Erythroblast (primary cell): ENCODE results near the gene PGBD5.

Experiments used
- DNase-seq, 2 experiments: peaks; one replicate each; lab custom pipeline; 2025; lab: John Stamatoyannopoulos, UW
- GATA1 ChIP-seq: IDR thresholded peaks from 2 replicates; pipeline ENCODE4 v1.6.1; 2011; ENCODE audit warnings: low read depth, mild to moderate bottlenecking, control low read depth, low read length, moderate library complexity
- POLR2A ChIP-seq: IDR thresholded peaks from 2 replicates; pipeline ENCODE4 v1.6.1; 2011; ENCODE audit warnings: mild to moderate bottlenecking, low read length

The PGBD5 gene

DNA sequence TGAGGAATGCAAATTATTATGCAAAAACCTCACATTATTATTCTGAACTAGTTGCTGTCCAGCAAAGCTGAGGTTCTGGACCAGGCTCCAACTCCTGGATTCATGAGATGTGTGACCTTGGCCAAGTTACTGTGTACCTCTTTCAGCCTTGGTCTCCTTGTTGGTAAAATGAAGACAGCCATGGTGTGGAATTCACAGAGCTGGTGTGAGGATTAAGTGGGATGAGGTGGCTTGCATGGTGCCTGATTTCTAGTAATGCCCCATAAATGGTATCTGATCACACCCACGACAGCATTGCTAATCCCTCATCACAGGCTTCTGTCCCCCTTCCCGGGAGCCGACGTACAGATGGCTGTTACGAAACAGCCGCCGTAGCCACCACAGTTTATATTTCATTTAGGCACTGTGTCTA is 59.6 kb downstream of the PGBD5 start:
- TF ChIP-seq GATA1, result no peak
- no peak for TF ChIP-seq POLR2A
- DNase-seq, result no peak

DNA sequence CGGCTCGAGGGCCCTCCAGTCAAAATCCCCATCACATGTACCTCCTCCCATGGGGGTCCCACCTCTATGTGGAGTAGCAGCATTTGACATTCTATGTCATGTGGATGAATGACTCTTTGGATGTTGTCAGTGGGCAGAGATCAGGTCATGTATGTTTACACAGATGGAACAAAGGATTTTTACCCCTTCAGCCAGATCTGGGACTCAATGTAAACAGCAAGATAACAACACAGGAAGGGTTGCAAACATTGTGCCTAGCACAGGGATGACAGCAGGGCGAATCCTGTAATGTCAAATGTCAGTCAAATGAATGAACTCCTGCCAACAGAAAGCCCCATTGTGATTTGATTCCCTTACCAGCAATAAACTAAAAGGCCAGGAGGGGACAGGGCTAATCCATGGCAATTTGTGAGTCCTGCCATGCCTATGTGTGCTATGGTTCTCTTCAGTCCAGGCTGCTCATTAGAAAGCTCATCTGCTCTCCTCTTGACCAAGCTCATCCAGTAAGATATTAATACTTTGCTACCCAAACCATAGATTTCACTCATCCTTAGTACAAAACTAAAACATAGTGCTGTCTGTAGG is 60.3 kb downstream of the PGBD5 start:
- DNase-seq, result no peak
- TF ChIP-seq GATA1 (no peak), POLR2A (no peak)

DNA sequence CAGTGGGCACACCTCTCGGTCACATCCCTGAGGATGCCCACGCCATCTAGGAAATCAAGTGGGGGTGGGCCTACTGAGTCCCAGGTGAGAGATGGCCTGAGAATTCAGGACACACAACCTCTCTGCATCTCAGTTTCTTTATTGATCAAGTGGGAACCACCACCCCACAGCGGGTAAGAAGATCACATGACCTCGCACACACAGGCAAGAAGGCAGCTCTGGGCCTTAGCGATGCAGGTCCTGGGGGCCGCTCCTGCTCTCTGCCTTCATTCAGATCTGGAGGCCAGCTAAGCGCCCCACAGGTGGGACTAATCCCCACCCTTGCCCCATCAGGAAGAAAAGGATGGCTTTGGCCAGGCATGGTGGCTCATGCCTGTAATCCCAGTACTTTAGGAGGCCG is 63.2 kb downstream of the PGBD5 start:
- no peak for TF ChIP-seq POLR2A
- no peak for TF ChIP-seq GATA1
- no peak for DNase-seq

DNA sequence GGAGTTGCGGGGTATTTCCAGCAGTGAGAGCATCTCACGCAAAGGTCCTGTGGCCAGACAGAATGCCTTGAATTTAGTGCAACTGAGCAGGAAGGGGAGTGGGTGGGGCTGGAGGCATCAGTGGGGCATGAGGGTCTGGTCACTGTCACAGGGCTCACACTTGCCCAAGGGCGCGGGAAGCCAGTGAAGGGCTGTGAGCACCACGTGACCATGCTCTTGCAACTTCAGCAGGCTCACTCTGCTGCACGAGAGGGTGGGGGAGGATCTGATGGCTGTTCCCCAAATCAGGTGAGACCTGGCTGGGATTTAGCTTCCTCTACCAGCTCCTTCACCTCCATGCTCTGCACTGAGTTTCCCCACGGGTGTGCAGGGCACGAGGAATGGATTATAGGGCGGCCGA is 64.2 kb downstream of the PGBD5 start:
- no peak for DNase-seq
- TF ChIP-seq POLR2A, result no peak
- TF ChIP-seq GATA1, result no peak

DNA sequence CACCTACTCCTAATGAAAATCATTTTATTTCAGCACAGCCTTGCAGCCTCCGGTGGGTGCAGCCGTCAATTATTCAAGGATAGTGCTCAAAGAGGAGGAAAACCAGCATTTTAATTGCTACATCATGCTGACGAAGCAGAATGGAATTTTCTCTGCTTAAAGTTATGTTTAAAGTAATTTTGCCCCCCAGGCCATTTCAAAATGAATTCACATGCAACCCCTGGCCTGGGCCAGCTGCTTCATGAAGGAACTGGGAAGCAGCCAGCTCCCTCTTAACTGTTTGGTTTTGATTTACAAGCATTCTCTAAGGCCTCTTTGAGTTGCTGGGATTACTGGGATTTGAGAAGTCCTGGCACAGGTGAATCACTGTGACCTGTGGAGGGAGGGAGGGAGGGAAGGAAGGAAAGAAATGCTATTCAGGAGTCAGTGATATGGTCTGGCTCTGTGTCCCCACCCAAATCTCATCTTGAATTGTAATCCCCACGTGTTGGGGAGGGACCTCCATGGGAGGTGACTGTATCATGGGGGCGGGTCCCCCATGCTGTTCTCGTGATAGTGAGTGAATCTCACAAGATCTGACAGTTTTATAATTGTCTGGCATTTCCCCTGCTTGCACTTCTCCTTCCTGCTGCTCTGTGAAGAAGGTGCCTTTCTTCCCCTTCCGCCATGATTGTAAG is 66.0 kb downstream of the PGBD5 start:
- TF ChIP-seq POLR2A (no peak), GATA1 (no peak)

DNA sequence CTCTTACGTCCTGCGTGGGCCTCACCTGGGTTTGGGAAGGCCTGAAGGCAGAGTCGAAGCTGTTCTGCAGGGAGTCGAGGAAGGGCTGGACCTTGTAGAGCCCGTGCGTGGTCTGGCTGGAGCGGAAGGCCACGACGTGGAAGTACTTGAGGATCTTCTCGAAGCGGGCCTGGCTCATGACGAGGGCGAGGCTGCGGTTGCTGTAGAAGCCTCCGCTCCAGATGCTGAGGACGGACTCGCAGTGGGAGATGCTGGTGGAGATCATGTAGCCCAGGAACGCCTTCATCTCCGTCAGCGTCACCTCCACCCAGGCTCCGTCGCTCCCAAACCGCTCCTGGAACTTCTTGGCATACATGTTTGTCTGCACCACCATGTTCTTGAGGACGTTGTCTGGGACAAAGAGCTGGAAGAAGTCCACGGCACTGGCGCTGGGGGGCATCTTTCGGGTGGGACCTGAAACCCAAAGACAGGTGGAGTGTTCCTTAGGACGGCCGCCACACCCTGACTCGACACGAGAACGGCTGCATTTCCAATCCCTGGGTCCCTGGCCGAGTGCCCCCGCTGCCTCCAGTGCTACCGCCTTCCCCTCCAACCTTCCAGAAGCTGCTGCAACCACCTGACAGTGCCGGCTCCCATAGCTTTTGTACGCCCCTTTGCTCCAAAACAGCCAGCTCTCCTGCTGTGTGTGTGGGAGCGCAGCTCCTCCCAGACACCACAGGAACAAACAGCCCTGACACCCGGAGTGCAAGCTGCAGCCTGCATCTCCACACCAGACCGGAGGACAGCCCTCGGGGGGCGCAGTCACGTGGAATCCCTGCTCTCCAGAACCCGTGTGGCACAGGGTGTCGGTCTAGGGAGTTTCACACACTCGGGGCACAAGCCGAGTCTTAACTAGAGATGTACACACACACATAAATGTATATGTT is 69.0 kb downstream of the PGBD5 start:
- TF ChIP-seq POLR2A (no peak), GATA1 (no peak)
- no peak for DNase-seq

More for the DNA sequence above, 66.0 kb downstream of the PGBD5 start:
- no peak for DNase-seq

DNA sequence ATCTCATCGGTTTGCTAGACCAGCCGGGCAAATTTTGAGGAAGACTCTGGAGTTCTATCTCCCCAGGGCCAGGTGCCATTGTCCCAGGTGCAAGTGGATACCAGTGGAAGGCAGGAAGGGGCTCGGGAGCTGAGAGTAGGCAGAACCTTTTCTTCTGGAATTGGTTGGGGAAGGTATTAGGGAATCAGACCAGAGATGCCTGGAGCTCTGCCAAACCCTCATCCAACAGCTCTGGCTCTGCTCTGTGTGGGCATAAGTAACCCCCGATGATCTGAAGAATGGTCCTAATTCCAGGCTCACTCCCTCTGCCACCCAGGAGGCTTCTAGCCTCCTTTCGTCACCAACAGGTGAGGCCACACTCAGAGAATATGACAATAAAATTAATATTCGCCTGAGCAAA is 69.9 kb downstream of the PGBD5 start:
- TF ChIP-seq GATA1, result no peak
- no peak for DNase-seq

DNA sequence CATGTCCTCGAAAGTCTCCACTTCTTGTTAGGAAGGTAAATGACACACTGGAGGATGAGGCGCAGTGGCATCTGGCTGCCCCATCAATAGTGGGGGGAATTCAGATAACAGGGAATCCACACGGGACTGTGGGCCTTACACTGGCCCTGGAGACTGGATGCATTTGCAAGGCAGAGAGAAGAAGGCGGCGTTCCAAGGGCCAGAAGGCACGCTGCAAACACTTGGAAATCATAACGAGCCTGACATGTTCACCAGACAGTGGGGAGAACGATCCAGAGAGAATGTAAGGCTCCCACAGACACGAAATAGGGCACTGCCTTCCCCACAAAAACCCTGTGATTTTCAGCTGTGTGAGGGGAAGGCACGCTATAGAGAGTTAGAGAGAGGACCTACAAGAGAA is 70.5 kb downstream of the PGBD5 start:
- TF ChIP-seq GATA1 (no peak), POLR2A (no peak)
- DNase-seq, result no peak

DNA sequence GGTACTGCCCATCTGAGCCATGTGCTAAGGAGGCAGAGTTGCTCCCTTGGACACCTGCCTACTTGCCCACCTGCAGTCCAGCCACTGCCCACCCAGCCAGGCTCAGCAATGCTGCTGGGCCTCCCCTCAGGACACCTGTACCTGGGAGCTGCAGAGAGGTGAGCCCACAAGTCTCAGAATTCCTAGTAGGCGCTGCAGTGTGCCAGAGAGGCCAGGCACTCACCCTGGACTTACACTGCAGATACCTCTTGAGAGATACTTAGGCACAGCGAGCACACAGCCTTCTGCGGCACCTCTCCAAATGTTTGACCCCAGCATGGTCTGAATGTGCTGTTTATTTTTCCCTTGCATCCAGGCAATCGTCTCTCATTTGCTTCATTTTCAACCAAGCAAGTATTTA is 71.0 kb downstream of the PGBD5 start:
- no peak for DNase-seq
- no peak for TF ChIP-seq GATA1
- no peak for TF ChIP-seq POLR2A

DNA sequence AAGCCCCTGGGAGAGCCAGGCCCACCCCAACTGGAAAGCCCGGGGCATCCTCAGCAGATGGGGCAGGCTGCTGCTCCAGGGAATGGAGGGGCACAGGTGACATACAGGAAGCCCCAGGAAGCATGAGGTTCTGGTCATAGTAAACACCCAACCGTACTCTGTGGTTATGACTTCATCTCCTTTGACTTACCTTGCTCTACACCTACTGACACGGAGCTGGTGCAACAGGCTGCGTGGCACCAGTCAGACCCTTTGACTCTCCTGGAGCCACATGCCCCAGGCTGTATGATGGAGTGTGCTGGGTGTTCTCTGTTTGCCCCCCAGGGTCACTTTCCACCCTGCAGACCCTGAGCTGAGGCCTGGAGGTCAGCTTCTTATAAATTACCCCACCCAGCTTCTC is 72.1 kb downstream of the PGBD5 start:
- DNase-seq, result no peak
- TF ChIP-seq POLR2A (no peak), GATA1 (no peak)

DNA sequence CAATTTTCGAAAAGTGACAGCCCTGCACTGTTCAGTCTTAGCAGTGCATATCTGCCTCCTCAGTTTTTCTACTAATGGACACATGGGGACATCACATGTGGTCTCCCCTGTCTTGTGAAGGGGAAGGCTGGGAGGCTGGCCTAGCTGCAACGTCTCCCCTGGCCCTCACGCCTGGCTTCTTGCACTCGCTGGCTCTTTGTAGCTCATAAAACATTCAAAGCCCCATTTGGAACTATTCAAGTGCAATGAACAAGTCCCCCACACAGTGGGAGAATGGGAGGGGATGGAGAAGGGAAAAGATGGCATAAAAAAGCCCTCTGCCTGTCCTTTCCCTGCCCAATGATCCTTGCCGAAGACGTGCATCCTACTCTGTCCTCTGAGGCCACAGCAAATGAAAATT is 73.6 kb downstream of the PGBD5 start:
- no peak for DNase-seq
- TF ChIP-seq POLR2A (no peak), GATA1 (no peak)

DNA sequence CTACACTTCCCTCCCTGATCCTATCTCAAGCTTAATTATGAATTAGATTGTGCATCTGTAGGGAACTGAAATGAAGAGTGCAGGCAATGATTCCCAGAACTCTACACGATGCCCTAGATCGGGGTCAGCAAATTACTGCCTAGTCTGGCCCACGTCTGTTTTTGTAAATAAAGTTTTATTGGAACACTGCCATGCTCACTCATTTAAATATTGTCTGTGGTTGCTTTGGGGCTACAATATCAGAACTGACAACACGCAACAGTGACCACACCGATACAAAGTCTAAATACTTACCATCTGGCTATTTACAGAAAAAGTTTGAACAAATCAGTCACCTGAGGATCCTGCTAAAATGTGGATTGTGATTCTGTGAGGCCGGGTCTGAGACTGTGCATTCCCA is 74.1 kb downstream of the PGBD5 start:
- no peak for TF ChIP-seq GATA1
- no peak for TF ChIP-seq POLR2A
- no peak for DNase-seq

DNA sequence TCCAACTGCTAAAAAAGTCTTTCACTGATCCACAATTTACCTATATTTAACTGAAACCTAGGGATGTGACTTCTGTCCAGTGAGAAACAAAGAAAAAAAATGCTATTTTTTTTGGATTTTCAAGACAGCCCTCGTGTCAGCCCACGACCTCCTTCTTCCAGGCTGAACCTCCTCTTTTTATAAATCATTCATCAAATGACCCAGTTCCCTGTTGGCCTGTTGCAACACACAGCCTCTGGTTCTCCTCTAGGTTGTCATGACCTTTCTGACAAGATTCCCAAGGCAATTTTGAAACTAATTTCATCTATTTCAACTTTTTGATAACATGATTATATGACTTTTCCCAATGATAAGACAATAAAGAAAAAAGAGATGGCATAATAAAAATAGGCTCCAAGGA is 74.6 kb downstream of the PGBD5 start:
- TF ChIP-seq POLR2A (no peak), GATA1 (no peak)
- no peak for DNase-seq

DNA sequence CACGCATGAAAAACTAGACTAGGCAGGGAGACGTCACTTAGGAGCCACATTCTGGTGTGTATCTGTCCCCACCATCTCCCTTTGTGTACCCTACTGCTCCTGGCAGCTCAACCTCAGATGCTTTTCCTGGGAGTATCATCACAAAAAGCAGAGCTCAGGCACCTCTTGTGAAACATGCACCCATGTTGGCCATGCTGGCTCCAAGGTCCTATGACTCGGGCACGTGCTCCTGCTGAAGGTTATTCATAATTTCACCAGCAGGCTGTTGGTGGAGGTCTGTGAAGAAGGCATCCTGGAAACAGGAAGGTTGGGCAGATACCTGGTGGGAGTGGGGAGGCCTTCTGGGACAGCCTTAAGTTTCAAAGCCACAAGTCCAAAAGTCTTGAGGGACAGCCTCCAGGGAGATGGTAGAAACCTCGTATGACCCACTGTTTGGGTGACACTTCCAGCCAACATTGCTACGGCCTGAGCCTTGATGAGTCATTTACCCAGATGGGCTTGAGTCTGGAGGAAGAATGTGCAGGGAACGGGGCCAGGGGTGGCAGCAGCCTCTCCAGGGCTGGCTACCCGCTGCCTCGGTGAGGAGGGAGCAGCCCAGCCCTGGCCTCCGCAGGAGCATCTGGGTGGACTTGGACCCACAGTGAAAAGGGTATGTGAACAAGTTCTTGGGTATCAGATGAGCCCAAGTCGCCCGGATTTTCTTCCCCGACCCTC is 75.8 kb downstream of the PGBD5 start:
- no peak for DNase-seq
- TF ChIP-seq POLR2A, result no peak
- no peak for TF ChIP-seq GATA1
